Left ventricle myocardium superior (tissue), 1 donor: Measurements from ENCODE around the gene BICD1. TPM values are rescaled to one million over a fixed set of nuclear protein-coding genes. Genes with fewer than 3 reads are reported as not detected.

Source experiments
- ATAC-seq: fragments of 200-7000 bp; cut with Tn5 transposase; one replicate; pipeline ENCODE4 v1.9.1; 2020; ENCODE audit warnings: mild to moderate bottlenecking, moderate library complexity
- DNase-seq: peaks from one replicate; pipeline ENCODE4 v3.0.0-alpha.2; 2020
- intact Hi-C: fragments of 100-400 bp; cut with micrococcal nuclease; formaldehyde crosslinking; loops from one replicate; pipeline ENCODE4 v1.11.0; 2022
- total RNA-seq: library from RNA; stranded (reverse); fragmentation: NEBNext Ultra II Directional; extraction: Animal tissue kit (Norgen Biotek cat#: 25700); gene quantifications from one replicate; pipeline ENCODE4 v1.2.1, GENCODE V29; 2021
- donor health status: DM: no; HTN: yes; CAD: no; lungs with severe emphysema.

BICD1 gene
- total RNA-seq, 1 donor from 2014 or later = 4.5 TPM

- intact Hi-C loops = no loop called here
- DNase-seq (no peak), ATAC-seq (no peak)
Measured at GRCh38 chr12:32357601-32358249, 251.1 kb downstream of the BICD1 start.

DNA sequence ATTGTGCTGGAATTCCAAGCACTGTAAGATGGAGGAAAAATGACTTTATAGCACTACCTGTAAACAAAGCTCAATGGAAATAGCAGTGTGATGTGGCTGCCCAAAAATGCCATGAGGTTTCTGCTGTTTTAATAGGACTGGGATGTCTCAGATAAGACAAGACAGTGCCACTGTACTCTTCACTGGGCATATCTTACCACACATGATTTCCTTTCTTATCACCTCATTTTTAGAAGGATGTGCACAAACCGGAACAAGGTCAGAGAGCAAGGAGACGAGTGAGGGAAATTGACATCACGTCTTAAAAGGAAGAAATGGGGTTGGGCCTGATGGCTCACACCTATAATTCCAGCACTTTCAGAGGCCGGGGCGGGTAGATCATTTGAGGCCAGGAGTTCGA lies 254.3 kb downstream of the BICD1 start:
- intact Hi-C loops = loop anchor here (5.0 kb wide), 1 partner anchor 296 kb away; no protein-coding TSS in a partner anchor
- DNase-seq = no peak
- ATAC-seq = no peak

DNA sequence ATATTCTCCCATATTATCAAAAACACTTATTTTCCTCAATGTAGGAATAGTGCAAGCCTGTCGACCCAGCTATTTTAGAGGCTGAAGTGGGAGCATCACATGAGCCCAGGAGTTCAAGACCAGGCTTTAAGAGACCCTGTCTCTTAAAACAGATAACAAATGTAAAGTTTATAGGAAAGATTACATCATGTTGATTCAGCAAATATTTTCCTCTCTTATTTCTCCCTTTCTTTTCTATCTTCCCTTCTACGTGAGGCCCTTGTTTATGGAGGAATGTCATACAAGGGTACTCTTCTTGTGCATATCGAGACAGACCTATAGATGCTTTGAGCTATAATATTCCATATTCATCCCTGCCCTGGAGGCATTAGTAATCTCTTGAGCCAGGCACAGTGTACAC lies 256.2 kb downstream of the BICD1 start:
- intact Hi-C loops = loop anchor here (5.0 kb wide), 1 partner anchor 294 kb away; no protein-coding TSS in a partner anchor
- no peak for DNase-seq
- ATAC-seq = no peak

DNA sequence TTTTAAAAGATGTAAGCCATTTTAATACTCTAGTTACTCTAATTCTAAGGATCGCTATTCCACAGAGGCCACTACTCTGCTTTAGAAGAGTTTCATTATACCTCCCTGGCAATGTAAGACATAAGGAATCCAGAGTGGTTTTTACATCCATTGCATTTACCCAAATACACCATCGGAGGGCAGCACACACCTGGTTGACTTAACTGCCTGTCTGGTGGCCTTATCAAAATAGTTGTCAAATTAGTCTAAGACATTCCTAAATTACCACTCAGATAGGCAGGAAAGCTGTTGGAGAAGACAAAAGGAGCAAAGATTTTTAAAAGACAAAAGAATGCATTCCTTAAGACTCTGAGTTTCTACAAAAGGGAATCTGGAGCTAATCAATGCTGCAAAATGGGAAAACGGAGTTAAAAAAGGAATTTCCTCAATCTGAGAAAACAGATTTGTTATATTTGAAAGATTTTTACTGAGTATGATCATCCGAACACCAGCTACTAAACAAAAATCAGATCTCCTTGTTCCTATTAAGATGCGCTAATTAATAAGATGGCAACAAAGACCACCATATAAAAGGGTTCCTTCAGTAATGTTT lies 258.9 kb downstream of the BICD1 start:
- ATAC-seq (peak; percentile 72), DNase-seq (no peak)
- intact Hi-C loops = loop anchor here (5.0 kb wide), 1 partner anchor 307 kb away; no protein-coding TSS in a partner anchor

- no peak for DNase-seq
- ATAC-seq = no peak
- intact Hi-C loops = loop anchor here (5.0 kb wide), 1 partner anchor 306 kb away; no protein-coding TSS in a partner anchor
Measured at GRCh38 chr12:32366714-32367113, 260.1 kb downstream of the BICD1 start.

DNA sequence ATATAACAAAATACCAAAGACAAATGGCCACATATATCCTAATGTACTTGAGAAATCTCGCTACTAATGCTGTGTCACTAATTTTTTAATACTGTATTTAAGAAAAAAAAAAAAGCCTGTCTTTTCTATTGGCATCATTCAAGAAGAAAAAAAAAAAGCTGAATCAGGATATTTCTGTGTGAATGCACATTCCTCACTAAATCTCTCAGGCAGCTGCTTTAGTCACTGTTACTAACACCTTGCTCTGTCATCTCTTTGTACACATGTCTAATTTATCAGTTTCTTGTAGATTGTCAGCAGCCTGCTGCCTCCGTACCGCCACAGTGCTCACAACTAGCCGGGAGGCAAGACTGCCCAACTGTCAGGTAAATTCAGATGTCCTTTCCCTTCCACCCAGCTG lies 260.7 kb downstream of the BICD1 start:
- DNase-seq (no peak), ATAC-seq (no peak)

GRCh38 chr12:32369202-32369601 lies 262.6 kb downstream of the BICD1 start:
- ATAC-seq = no peak
- intact Hi-C loops = loop anchor here (5.0 kb wide), 1 partner anchor 303 kb away; no protein-coding TSS in a partner anchor
- DNase-seq = no peak

More for the DNA sequence above, 260.7 kb downstream of the BICD1 start:
- intact Hi-C loops = loop anchor here (5.0 kb wide), 1 partner anchor 305 kb away; no protein-coding TSS in a partner anchor

DNA sequence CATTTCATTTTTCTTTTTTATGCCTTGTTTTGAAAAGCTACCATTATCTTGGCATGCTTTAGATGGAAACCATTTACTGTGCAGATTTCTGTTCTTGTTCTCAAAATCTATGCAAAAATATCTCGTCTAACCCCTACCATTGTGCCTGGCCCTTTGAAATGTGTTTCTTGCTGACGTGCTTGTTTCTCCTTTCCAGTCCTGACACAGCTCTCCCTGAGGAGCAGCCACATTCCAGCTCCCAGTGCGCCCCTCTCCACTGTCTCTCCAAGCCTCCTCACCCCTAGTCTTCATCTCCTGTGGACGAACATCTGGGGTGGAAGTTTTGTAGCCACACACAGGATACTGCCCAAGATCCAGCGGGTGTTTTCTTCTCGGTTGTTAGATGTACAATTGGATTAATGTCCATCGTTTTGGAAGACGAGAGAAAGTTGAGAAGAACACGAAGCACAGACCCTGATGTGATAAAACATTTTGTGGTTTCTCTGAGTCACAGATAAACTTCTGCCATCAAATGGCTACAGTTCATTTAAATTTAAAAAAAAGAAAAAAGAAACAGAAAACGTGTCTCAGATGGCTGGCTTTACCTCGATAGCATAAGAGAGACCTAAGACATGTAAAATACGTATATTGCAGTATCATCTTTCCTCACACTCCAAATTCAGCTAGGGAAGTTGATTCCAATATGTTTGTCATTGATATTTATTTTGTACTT lies 270.9 kb downstream of the BICD1 start:
- DNase-seq (no peak), ATAC-seq (no peak)
- intact Hi-C loops = no loop called here

GRCh38 chr12:32379213-32379612 lies 272.6 kb downstream of the BICD1 start:
- ATAC-seq (no peak), DNase-seq (no peak)
- intact Hi-C loops = no loop called here

DNA sequence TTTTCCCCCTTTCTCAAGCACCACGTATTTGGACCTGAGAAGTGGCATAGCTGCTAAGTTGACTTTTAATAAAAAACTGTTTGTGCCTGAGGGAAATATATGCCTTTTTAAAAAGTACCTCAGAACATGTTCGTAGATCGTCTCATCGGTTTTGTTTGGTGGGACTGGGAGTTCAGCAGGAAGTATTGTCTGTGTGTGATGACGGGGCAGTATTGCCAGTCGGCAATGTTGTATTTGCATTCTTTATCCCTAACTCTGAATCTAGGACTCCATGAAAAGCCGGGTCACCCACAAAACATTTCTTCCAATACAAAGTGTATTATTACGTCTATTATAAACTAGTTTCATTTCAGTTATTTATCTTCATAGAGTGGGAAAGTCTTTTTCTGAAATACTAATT lies 273.0 kb downstream of the BICD1 start:
- DNase-seq (no peak), ATAC-seq (no peak)
- intact Hi-C loops = no loop called here

- ATAC-seq (no peak), DNase-seq (no peak)
- intact Hi-C loops = no loop called here
Measured at GRCh38 chr12:32382226-32382625, 275.6 kb downstream of the BICD1 start.

- ATAC-seq (peak; percentile 73), DNase-seq (peak; percentile 56)
- intact Hi-C loops = no loop called here
Measured at GRCh38 chr12:32390572-32391219, 284.0 kb downstream of the BICD1 start.

DNA sequence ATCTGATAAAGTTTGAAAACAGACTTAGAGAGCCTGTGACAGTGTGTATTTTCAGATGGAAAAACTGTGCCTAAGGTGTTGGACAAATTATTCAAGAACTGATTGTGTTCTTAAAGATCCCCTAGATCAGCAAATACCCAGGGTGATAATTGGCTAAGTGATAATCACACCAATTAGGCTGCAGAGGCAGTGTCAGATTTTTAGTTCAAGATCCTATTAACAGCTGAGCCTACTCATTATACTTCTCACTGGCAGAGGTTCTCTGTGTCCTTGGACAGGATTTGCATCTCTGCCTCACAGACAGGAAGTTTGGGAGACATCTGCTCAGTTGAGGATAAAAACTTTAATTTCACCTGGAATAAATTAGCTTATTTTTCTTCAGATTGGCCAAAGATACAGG lies 288.4 kb downstream of the BICD1 start:
- no peak for ATAC-seq
- intact Hi-C loops = no loop called here
- DNase-seq = no peak

- ATAC-seq = no peak
Measured at GRCh38 chr12:32397696-32398095, 291.0 kb downstream of the BICD1 start.

GRCh38 chr12:32398181-32398580 lies 291.5 kb downstream of the BICD1 start:
- ATAC-seq (no peak), DNase-seq (no peak)
- intact Hi-C loops = no loop called here

More at GRCh38 chr12:32397696-32398095, 291.0 kb downstream of the BICD1 start:
- intact Hi-C loops = no loop called here
- no peak for DNase-seq

DNA sequence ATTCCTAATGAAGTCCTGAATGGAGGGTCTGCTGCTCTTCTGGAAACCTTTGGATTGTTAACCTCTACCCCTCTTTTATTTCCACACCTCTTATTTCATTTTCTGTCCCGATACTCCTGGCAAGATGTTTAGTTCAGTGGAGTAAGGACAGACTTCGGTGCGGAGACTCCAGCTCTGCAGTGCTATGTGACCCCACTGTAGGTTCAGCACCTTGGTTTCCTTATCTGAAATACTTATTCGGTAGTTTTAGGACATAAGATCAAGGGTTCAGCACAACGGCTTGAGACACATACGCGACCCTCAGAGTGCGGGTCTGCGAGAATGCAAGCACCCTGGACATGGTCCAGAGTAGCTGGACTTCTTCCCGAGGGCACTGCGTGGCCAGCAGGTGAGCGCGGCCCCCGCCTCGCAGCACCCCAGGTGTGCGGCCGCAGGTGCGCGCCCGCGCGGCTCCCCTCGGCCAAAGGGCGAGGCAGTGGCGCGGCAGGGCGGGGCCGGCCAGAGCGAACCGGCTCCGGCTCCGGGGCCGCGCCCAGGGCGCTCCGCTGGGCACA lies 292.2 kb downstream of the BICD1 start:
- intact Hi-C loops = no loop called here
- no peak for DNase-seq
- ATAC-seq = no peak

DNA sequence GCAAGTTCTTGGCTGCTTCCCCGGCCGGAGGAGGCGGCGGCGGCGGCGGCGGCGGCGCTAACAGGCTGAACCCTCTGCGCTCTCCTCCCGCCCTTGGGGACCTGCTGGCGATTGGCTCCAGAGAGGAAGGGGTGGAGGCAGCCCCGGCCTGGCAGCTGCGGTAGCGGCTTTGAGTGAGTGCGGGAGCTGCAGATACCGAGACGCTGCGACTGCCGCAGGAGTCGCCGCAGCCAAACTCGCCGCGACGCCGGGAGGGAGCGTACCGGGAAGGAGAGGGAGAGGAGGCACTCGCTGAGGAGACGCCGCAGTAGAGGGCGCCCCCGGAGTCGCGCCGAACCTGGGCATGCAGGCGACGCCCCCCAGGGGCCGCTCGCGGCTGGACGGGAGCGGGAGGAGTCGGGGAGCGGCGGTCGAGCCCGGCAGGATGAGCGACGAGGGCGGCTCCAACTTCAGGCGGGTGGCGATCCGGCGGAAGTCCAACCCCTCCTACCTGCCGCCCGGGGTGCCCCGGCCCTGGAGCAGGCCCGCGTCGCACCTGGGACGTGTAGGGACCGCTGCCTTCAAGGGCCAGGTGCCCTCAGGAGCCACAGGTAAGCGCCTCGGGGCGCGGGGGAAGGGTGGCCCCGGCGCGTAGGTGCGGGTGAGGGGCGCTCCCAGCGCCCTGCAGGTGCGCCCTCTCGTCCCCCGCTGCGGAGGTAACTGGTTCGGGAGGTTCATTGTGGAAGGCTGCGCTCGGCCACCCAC lies 292.9 kb downstream of the BICD1 start, which contains the start of gene FGD4:
TSS of gene FGD4 (plus strand) at position 189 of the 744 bp plus-strand sequence.
- peak; percentile 98 for ATAC-seq
- peak; percentile 93 for DNase-seq
- intact Hi-C loops = no loop called here

- ATAC-seq (peak; percentile 34), DNase-seq (peak; percentile 36)
- intact Hi-C loops = no loop called here
Measured at GRCh38 chr12:32400114-32400672, 293.5 kb downstream of the BICD1 start.
